Vagina (tissue), 2 donors: ENCODE data around the gene OGG1. TPM values are rescaled to one million over a fixed set of nuclear protein-coding genes. Genes with fewer than 3 reads are reported as not detected.

Source experiments
- DNase-seq, 2 donors: peaks; one replicate each; pipeline ENCODE4 v3.0.0-alpha.2; 2017; ENCODE audit errors: extremely low spot score in 2 of 2
- H3K27ac ChIP-seq: fragments of 200-600 bp; sonication (generic); one replicate; pipeline ENCODE4 v1.5.1; 2019
- H3K27me3 ChIP-seq: fragments of 200-600 bp; sonication (generic); one replicate; pipeline ENCODE4 v1.5.1; 2019
- H3K36me3 ChIP-seq, 2 donors: fragments of 200-600 bp; sonication (generic); one replicate each; pipeline ENCODE4 v1.5.1; 2017 to 2019
- H3K4me1 ChIP-seq: fragments of 200-600 bp; sonication (generic); one replicate; pipeline ENCODE4 v1.5.1; 2019
- H3K4me3 ChIP-seq, 2 donors: fragments of 200-600 bp; sonication (generic); 1 replicate in 1 of 2; 2 replicates in 1 of 2; pipeline ENCODE4 v1.5.1; 2016 to 2019
- H3K9me3 ChIP-seq: fragments of 200-600 bp; sonication (generic); one replicate; pipeline ENCODE4 v1.5.1; 2019
- CTCF ChIP-seq, 3 experiments: fragments of 450-650 bp in 2 of 3; fragments of 200-600 bp in 1 of 3; sonication (generic) in 1 of 3; IDR thresholded peaks; one replicate each; pipeline ENCODE4 v1.5.1; 2017 to 2019; ENCODE audit warnings: antibody characterized with exemption in 3 of 3, mild to moderate bottlenecking in 2 of 3, moderate library complexity in 2 of 3
- POLR2A ChIP-seq, 2 donors: fragments of 450-650 bp; IDR thresholded peaks; one replicate each; pipeline ENCODE4 v1.6.1; 2017; ENCODE audit warnings: antibody characterized with exemption in 2 of 2, mild to moderate bottlenecking in 2 of 2, moderate library complexity in 2 of 2
- POLR2AphosphoS5 ChIP-seq, 2 donors: sonication (generic); formaldehyde crosslinking; IDR thresholded peaks; one replicate each; pipeline ENCODE4 v1.9.0; 2017; ENCODE audit warnings: antibody characterized with exemption in 2 of 2, mild to moderate bottlenecking in 2 of 2, low read depth in 1 of 2; ENCODE audit not compliant: insufficient read depth in 1 of 2
- intact Hi-C: fragments of 100-400 bp; cut with DNase I; formaldehyde crosslinking; loops from one replicate; pipeline ENCODE4 v1.15.1; 2023
- total RNA-seq: library from RNA; depleted of rRNA; stranded (reverse); fragments of >200 nt; gene quantifications from one replicate; pipeline ENCODE4 v1.2.3, GENCODE V29; 2016

OGG1 gene
- total RNA-seq, 1 donor from 2014 or later: 51.6 TPM

GRCh38 chr3:9718118-9718517 is 31.6 kb upstream of the OGG1 start:
- H3K27me3 ChIP-seq: no peaks in the 10 kb centered on the region
- H3K4me3 ChIP-seq: no peak overlapping the region
- intact Hi-C loops: no loop called here
- DNase-seq: no peak
- H3K9me3 ChIP-seq: no peaks in the 10 kb centered on the region
- no peak for TF ChIP-seq POLR2AphosphoS5 (IDR thresholded peaks at IDR 0.05; ENCODE audit: insufficient read depth in 1 of 2, low read depth in 1 of 2)
- TF ChIP-seq POLR2A (IDR thresholded peaks at IDR 0.05): no peak
- TF ChIP-seq CTCF (IDR thresholded peaks at IDR 0.05): no peak
- H3K4me1 ChIP-seq: peaks cover 15% of the 10 kb centered on the region
- H3K36me3 ChIP-seq: no peaks in the 10 kb centered on the region
- no peak overlapping the region for H3K27ac ChIP-seq

GRCh38 chr3:9721015-9721699 is 28.6 kb upstream of the OGG1 start:
- Histone ChIP-seq H3K27me3 (no peaks in the 10 kb centered on the region), H3K4me1 (peaks cover 2% of the 10 kb centered on the region), H3K36me3 (no peaks in the 10 kb centered on the region), H3K4me3 (no peak overlapping the region), H3K27ac (no peak overlapping the region), H3K9me3 (no peaks in the 10 kb centered on the region)
- TF ChIP-seq POLR2AphosphoS5 (IDR thresholded peaks at IDR 0.05; ENCODE audit: insufficient read depth in 1 of 2, low read depth in 1 of 2) (no peak), POLR2A (IDR thresholded peaks at IDR 0.05) (no peak), CTCF (IDR thresholded peaks at IDR 0.05) (no peak)
- no peak for DNase-seq
- intact Hi-C loops: no loop called here

- no peak for TF ChIP-seq POLR2AphosphoS5 (IDR thresholded peaks at IDR 0.05; ENCODE audit: insufficient read depth in 1 of 2, low read depth in 1 of 2)
- TF ChIP-seq CTCF (IDR thresholded peaks at IDR 0.05): no peak
- Histone ChIP-seq H3K9me3 (no peaks in the 10 kb centered on the region), H3K27me3 (no peaks in the 10 kb centered on the region), H3K36me3 (no peaks in the 10 kb centered on the region), H3K27ac (no peak overlapping the region), H3K4me1 (no peaks in the 10 kb centered on the region), H3K4me3 (no peak overlapping the region)
- no peak for DNase-seq
- intact Hi-C loops: no loop called here
Measured at GRCh38 chr3:9721700-9722060, 28.1 kb upstream of the OGG1 start.

GRCh38 chr3:9725775-9726515 is 23.8 kb upstream of the OGG1 start:
- DNase-seq: no peak
- Histone ChIP-seq H3K27ac (no peak overlapping the region), H3K4me1 (peaks cover 7% of the 10 kb centered on the region), H3K36me3 (no peaks in the 10 kb centered on the region), H3K9me3 (no peaks in the 10 kb centered on the region), H3K4me3 (no peak overlapping the region), H3K27me3 (no peaks in the 10 kb centered on the region)
- intact Hi-C loops: no loop called here
- no peak for TF ChIP-seq POLR2AphosphoS5 (IDR thresholded peaks at IDR 0.05; ENCODE audit: insufficient read depth in 1 of 2, low read depth in 1 of 2)
- no peak for TF ChIP-seq POLR2A (IDR thresholded peaks at IDR 0.05)
- TF ChIP-seq CTCF (IDR thresholded peaks at IDR 0.05): no peak

GRCh38 chr3:9727041-9727595 is 22.6 kb upstream of the OGG1 start:
- Histone ChIP-seq H3K36me3 (no peaks in the 10 kb centered on the region), H3K4me3 (no peak overlapping the region), H3K27ac (no peak overlapping the region), H3K9me3 (no peaks in the 10 kb centered on the region), H3K4me1 (peaks cover 8% of the 10 kb centered on the region), H3K27me3 (no peaks in the 10 kb centered on the region)
- intact Hi-C loops: no loop called here
- no peak for DNase-seq
- no peak for TF ChIP-seq POLR2AphosphoS5 (IDR thresholded peaks at IDR 0.05; ENCODE audit: insufficient read depth in 1 of 2, low read depth in 1 of 2)
- peak in 1 of 3 experiments; percentile 8 for TF ChIP-seq CTCF (IDR thresholded peaks at IDR 0.05)
